K562 (cell line): ENCODE measurements around the gene CCDC9B. TPM values are rescaled to one million over a fixed set of nuclear protein-coding genes. Genes with fewer than 3 reads are reported as not detected.

ENCODE experiments used
- ATAC-seq: fragments of 200-7000 bp; cut with Tn5 transposase; 3 replicates; pipeline ENCODE4 v1.9.1; 2020; ENCODE audit warnings: moderate library complexity
- BruUV-seq: library from RNA; stranded (reverse); fragments of 400-500 nt; replicated peaks from 2 replicates; lab custom pipeline; 2021; lab: Mats Ljungman, UMichigan
- CTCF ChIA-PET: fragments of 300-600 bp; formaldehyde crosslinking; extraction: SDS; loops from one replicate; lab custom pipeline; 2021; ENCODE audit warnings: low intra/inter-chr PET ratio; lab: Yijun Ruan, JAX
- POLR2A ChIA-PET: fragments of 300-600, 350-650 bp; sonication (Branson Sonifier 250); formaldehyde crosslinking; extraction: SDS; loops from one replicate; lab custom pipeline; 2021; ENCODE audit warnings: antibody characterized with exemption, inconsistent platforms; lab: Yijun Ruan, JAX
- DNase-seq, 4 experiments: peaks; one replicate each; pipeline versions ENCODE4 v3.0.0 to v3.0.0-alpha.2; 2011 to 2018; ENCODE audit warnings: low spot score in 3 of 4, mixed read lengths in 3 of 4; ENCODE audit errors: extremely low read depth in 1 of 4
- FAIRE-seq: peaks from 2 replicates; lab custom pipeline; 2011; peaks lifted over from hg19 to GRCh38; lab: Jason Lieb, UNC
- H2AFZ ChIP-seq: 2 replicates; pipeline ENCODE4 v1.6.0; 2011; ENCODE audit warnings: low read depth, low read length, control low read depth, inconsistent platforms
- H3K27ac ChIP-seq: fragments of 200-600 bp; 3 replicates; pipeline ENCODE4 v1.8.0; 2011; ENCODE audit warnings: low read depth, mild to moderate bottlenecking, control low read depth, inconsistent platforms, low read length, moderate library complexity, mixed read lengths; ENCODE audit errors: extremely low read depth
- H3K27me3 ChIP-seq, 2 experiments: fragments of 300-600 bp in 1 of 2; 2 replicates in 1 of 2; 3 replicates in 1 of 2; pipeline versions ENCODE4 v1.6.0 to v1.8.0; 2011; ENCODE audit warnings: inconsistent platforms in 2 of 2, low read length in 2 of 2, mild to moderate bottlenecking in 1 of 2, mixed read lengths in 1 of 2, moderate library complexity in 1 of 2; ENCODE audit not compliant: control insufficient read depth in 2 of 2, insufficient read depth in 2 of 2
- H3K36me3 ChIP-seq: fragments of 300-600 bp; 3 replicates; pipeline ENCODE4 v1.8.0; 2011; ENCODE audit warnings: mild to moderate bottlenecking, low read length, inconsistent platforms; ENCODE audit not compliant: control insufficient read depth, insufficient read depth
- H3K4me1 ChIP-seq, 2 experiments: fragments of 200-600 bp in 1 of 2; replicated peaks in 1 of 2; 2 replicates in 1 of 2; 3 replicates in 1 of 2; pipeline versions ENCODE4 v1.5.1 to v1.8.0; 2011; ENCODE audit warnings: inconsistent platforms in 2 of 2, low read length in 2 of 2, mild to moderate bottlenecking in 1 of 2, mixed read lengths in 1 of 2, moderate library complexity in 1 of 2; ENCODE audit not compliant: control insufficient read depth in 2 of 2, insufficient read depth in 2 of 2
- H3K4me2 ChIP-seq: 2 replicates; pipeline ENCODE4 v1.6.1; 2011; ENCODE audit warnings: low read length, control low read depth, inconsistent platforms, mixed read lengths; ENCODE audit not compliant: insufficient read depth
- H3K4me3 ChIP-seq: fragments of 200-600 bp; sonication (generic), shearing (Covaris generic); 2 replicates; pipeline ENCODE4 v1.5.1; 2016; ENCODE audit warnings: control low read depth, inconsistent platforms
- H3K79me2 ChIP-seq: fragments of 200-600 bp; 3 replicates; pipeline ENCODE4 v1.8.0; 2011; ENCODE audit warnings: low read length, inconsistent platforms; ENCODE audit not compliant: control insufficient read depth, insufficient read depth
- H3K9ac ChIP-seq, 2 experiments: 2 replicates each; pipeline versions ENCODE4 v1.6.0 to v1.6.1; 2011; ENCODE audit warnings: low read depth in 2 of 2, low read length in 2 of 2, control low read depth in 1 of 2, inconsistent platforms in 1 of 2, mild to moderate bottlenecking in 1 of 2, mixed read lengths in 1 of 2; ENCODE audit not compliant: insufficient read depth in 1 of 2
- H3K9me1 ChIP-seq: one replicate; pipeline ENCODE4 v1.6.0; 2011; ENCODE audit warnings: inconsistent platforms, mild to moderate bottlenecking, low read length, moderate library complexity; ENCODE audit not compliant: control insufficient read depth, insufficient read depth
- H3K9me3 ChIP-seq: replicated peaks from 2 replicates; pipeline ENCODE4 v1.5.1; 2011; ENCODE audit warnings: low read depth, low read length, inconsistent platforms; ENCODE audit not compliant: control insufficient read depth, insufficient read depth
- H4K20me1 ChIP-seq: replicated peaks from 2 replicates; pipeline ENCODE4 v1.6.1; 2011; ENCODE audit warnings: low read length, inconsistent platforms, mixed read lengths; ENCODE audit not compliant: control insufficient read depth, insufficient read depth
- DNMT1 ChIP-seq: fragments of 450-650 bp; IDR thresholded peaks from 2 replicates; pipeline ENCODE4 v1.6.1; 2016; ENCODE audit warnings: antibody characterized with exemption, mild to moderate bottlenecking
- JUND ChIP-seq, 2 experiments: IDR thresholded peaks; 2 replicates in 1 of 2; 3 replicates in 1 of 2; pipeline ENCODE4 v1.6.1; 2011; ENCODE audit warnings: borderline replicate concordance in 2 of 2, low read depth in 2 of 2, low read length in 2 of 2, improper control_type of control experiment in 1 of 2, missing biosample characterization in 1 of 2, missing genetic modification characterization in 1 of 2, missing genetic modification reagents in 1 of 2
- POLR3G ChIP-seq: IDR thresholded peaks from 2 replicates; pipeline ENCODE4 v1.6.1; 2011; ENCODE audit not compliant: insufficient read length, insufficient replicate concordance; ENCODE audit errors: extremely low read depth
- SOX6 ChIP-seq: fragments of 450-650 bp; IDR thresholded peaks from 2 replicates; pipeline ENCODE4 v1.6.1; 2014; ENCODE audit warnings: mild to moderate bottlenecking
- SRSF3 ChIP-seq: fragments of 200-400 bp; formaldehyde crosslinking; IDR thresholded peaks from 2 replicates; pipeline ENCODE4 v1.6.1; 2016; ENCODE audit warnings: mild to moderate bottlenecking, low read length, moderate library complexity; ENCODE audit not compliant: insufficient read depth
- WGBS: fragments of 100-300 bp; shearing (Covaris generic); methylation state at CpG from one replicate; pipeline ENCODE4 v1.1.6; 2016; ENCODE audit warnings: low coverage, mixed read lengths; ENCODE audit not compliant: insufficient coverage; ENCODE audit errors: missing lambda C conversion rate; 5-methylcytosine and 5-hydroxymethylcytosine counted together
- in situ Hi-C: fragments of 300-500 bp; cut with MboI; formaldehyde crosslinking; loops from 4 replicates; pipeline ENCODE4 v1.15.0; 2018; ENCODE audit warnings: inconsistent platforms, mixed read lengths
- intact Hi-C: fragments of 100-400 bp; cut with micrococcal nuclease; formaldehyde crosslinking; loops from 2 replicates; pipeline ENCODE4 v1.14.2; 2022
- polyA plus RNA-seq, 8 experiments: library from polyadenylated mRNA; depleted of rRNA in 4 of 8; stranded (reverse) in 5 of 8; unstranded in 3 of 8; fragments of >200 nt; fragmentation: Nextera tagmentation in 2 of 8; fragmentation: Illumina TruSeq in 1 of 8; extraction: Ambion mirVana in 2 of 8; extraction: Trizol in 1 of 8; gene quantifications; 2 replicates each; pipeline versions ENCODE4 v1.2.1 to v1.2.3, GENCODE V29; 2011 to 2014; ENCODE audit warnings: inconsistent platforms in 1 of 8, missing spikeins in 1 of 8
- total RNA-seq, 7 experiments: library from RNA; depleted of rRNA in 6 of 7; stranded (reverse); fragments of >200 nt in 6 of 7; fragmentation: Illumina TruSeq in 2 of 7; extraction: Trizol in 2 of 7; gene quantifications; 2 replicates each; pipeline versions ENCODE4 v1.2.1 to v1.2.3, GENCODE V29; 2011 to 2021; ENCODE audit warnings: low replicate concordance in 1 of 7
- TF ChIP-seq, protein P1 (sequence below): fragments of 200-600 bp; sonication (generic); IDR thresholded peaks from one replicate; pipeline ENCODE4 v1.6.1; 2012; ENCODE audit warnings: mild to moderate bottlenecking, low read depth, low read length, inconsistent platforms

Gene CCDC9B
- total and polyA plus RNA-seq, 9 of the 15 experiments (the other 6 are each of a cell fraction or from before 2014, with no cell fraction given) = 0.01 to 0.47 (median 0.15) TPM; not detected in 1

GRCh38 chr15:40338921-40339620, 1.7 kb downstream of the CCDC9B start (continued):
- no peak for TF ChIP-seq DNMT1

GRCh38 chr15:40338041-40338657, 2.6 kb downstream of the CCDC9B start:
- Histone ChIP-seq H3K36me3 (no peaks in the 10 kb centered on the region), H3K9ac (peak overlapping the region in 1 of 2 experiments; percentile 22; a peak in 1 of 4 replicates), H3K9me1 (no peaks in the 10 kb centered on the region), H3K27ac (no peak overlapping the region), H3K4me3 (no peak overlapping the region), H3K9me3 (no peaks in the 10 kb centered on the region), H3K4me1 (peaks cover 22 to 63% of the 10 kb centered on the region in 2 experiments), H3K4me2 (no peak overlapping the region), H4K20me1 (peaks cover 6% of the 10 kb centered on the region; the same call in 1 of the 2 replicates), H2AFZ (peak overlapping the region; percentile 69), H3K79me2 (no peaks in the 10 kb centered on the region), H3K27me3 (no peaks in the 10 kb centered on the region)
- no TSS peak for BruUV-seq
- in situ Hi-C loops = no loop called here
- ChIA-PET POLR2A (interaction anchor here (0.6 to 2.2 kb wide), 5 partner anchors 10 to 298 kb away, joined by 3 to 8 read pairs (median 3); partner anchors contain the start of genes DISP2 and INAFM2), CTCF (interaction anchor here (0.6 to 1.9 kb wide), 10 partner anchors 14 to 121 kb away, joined by 3 to 11 read pairs (median 4); partner anchors contain the start of gene ANKRD63)
- DNase-seq (peak; percentile 87 to 91 (median 91)), ATAC-seq (peak; percentile 87), FAIRE-seq (peak; percentile 96)
- 20% methylated on average over 11 of the region's 11 CpGs for WGBS
- intact Hi-C loops = loop anchor here (1.0 to 5.0 kb wide), 3 partner anchors 17 to 121 kb away; no protein-coding TSS in a partner anchor
- TF ChIP-seq SOX6 = peak; percentile 22; the same call in 1 of the 2 replicates
- TF ChIP-seq JUND (IDR thresholded peaks at IDR 0.05; ENCODE audit: borderline replicate concordance, low read depth, low read length) = peak; percentile 35
- TF ChIP-seq JUND (tag; IDR thresholded peaks at IDR 0.05; ENCODE audit: borderline replicate concordance, low read depth, low read length) = no peak; the same call in 2 of the 3 replicates
- TF ChIP-seq POLR3G = no peak
- no peak for TF ChIP-seq SRSF3
- TF ChIP-seq, protein P1, sequence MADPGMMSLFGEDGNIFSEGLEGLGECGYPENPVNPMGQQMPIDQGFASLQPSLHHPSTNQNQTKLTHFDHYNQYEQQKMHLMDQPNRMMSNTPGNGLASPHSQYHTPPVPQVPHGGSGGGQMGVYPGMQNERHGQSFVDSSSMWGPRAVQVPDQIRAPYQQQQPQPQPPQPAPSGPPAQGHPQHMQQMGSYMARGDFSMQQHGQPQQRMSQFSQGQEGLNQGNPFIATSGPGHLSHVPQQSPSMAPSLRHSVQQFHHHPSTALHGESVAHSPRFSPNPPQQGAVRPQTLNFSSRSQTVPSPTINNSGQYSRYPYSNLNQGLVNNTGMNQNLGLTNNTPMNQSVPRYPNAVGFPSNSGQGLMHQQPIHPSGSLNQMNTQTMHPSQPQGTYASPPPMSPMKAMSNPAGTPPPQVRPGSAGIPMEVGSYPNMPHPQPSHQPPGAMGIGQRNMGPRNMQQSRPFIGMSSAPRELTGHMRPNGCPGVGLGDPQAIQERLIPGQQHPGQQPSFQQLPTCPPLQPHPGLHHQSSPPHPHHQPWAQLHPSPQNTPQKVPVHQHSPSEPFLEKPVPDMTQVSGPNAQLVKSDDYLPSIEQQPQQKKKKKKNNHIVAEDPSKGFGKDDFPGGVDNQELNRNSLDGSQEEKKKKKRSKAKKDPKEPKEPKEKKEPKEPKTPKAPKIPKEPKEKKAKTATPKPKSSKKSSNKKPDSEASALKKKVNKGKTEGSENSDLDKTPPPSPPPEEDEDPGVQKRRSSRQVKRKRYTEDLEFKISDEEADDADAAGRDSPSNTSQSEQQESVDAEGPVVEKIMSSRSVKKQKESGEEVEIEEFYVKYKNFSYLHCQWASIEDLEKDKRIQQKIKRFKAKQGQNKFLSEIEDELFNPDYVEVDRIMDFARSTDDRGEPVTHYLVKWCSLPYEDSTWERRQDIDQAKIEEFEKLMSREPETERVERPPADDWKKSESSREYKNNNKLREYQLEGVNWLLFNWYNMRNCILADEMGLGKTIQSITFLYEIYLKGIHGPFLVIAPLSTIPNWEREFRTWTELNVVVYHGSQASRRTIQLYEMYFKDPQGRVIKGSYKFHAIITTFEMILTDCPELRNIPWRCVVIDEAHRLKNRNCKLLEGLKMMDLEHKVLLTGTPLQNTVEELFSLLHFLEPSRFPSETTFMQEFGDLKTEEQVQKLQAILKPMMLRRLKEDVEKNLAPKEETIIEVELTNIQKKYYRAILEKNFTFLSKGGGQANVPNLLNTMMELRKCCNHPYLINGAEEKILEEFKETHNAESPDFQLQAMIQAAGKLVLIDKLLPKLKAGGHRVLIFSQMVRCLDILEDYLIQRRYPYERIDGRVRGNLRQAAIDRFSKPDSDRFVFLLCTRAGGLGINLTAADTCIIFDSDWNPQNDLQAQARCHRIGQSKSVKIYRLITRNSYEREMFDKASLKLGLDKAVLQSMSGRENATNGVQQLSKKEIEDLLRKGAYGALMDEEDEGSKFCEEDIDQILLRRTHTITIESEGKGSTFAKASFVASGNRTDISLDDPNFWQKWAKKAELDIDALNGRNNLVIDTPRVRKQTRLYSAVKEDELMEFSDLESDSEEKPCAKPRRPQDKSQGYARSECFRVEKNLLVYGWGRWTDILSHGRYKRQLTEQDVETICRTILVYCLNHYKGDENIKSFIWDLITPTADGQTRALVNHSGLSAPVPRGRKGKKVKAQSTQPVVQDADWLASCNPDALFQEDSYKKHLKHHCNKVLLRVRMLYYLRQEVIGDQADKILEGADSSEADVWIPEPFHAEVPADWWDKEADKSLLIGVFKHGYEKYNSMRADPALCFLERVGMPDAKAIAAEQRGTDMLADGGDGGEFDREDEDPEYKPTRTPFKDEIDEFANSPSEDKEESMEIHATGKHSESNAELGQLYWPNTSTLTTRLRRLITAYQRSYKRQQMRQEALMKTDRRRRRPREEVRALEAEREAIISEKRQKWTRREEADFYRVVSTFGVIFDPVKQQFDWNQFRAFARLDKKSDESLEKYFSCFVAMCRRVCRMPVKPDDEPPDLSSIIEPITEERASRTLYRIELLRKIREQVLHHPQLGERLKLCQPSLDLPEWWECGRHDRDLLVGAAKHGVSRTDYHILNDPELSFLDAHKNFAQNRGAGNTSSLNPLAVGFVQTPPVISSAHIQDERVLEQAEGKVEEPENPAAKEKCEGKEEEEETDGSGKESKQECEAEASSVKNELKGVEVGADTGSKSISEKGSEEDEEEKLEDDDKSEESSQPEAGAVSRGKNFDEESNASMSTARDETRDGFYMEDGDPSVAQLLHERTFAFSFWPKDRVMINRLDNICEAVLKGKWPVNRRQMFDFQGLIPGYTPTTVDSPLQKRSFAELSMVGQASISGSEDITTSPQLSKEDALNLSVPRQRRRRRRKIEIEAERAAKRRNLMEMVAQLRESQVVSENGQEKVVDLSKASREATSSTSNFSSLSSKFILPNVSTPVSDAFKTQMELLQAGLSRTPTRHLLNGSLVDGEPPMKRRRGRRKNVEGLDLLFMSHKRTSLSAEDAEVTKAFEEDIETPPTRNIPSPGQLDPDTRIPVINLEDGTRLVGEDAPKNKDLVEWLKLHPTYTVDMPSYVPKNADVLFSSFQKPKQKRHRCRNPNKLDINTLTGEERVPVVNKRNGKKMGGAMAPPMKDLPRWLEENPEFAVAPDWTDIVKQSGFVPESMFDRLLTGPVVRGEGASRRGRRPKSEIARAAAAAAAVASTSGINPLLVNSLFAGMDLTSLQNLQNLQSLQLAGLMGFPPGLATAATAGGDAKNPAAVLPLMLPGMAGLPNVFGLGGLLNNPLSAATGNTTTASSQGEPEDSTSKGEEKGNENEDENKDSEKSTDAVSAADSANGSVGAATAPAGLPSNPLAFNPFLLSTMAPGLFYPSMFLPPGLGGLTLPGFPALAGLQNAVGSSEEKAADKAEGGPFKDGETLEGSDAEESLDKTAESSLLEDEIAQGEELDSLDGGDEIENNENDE = no peak
